HFF-Myc (cell line): ENCODE results near the gene PRLH.
A peak's percentile ranks its signal among the peaks of the same experiment; 100 is the strongest.

ENCODE experiments used
- DNase-seq: peaks from one replicate; pipeline ENCODE4 v3.0.0-alpha.2; 2011; ENCODE audit warnings: low read depth; ENCODE audit errors: extremely low read depth
- H3K4me3 ChIP-seq: replicated peaks from 2 replicates; pipeline ENCODE4 v1.5.1; 2011; ENCODE audit warnings: low read depth, mild to moderate bottlenecking, control low read depth, low read length
- TF ChIP-seq, protein P1 (sequence below): IDR thresholded peaks from 2 replicates; pipeline ENCODE4 v1.5.1; 2012; ENCODE audit warnings: mild to moderate bottlenecking, low read depth, low read length, control low read depth; ENCODE audit errors: missing control alignments

PRLH gene

GRCh38 chr2:237569041-237569440 lies 2.7 kb downstream of the PRLH start:
- no peak for DNase-seq
- TF ChIP-seq, protein P1, sequence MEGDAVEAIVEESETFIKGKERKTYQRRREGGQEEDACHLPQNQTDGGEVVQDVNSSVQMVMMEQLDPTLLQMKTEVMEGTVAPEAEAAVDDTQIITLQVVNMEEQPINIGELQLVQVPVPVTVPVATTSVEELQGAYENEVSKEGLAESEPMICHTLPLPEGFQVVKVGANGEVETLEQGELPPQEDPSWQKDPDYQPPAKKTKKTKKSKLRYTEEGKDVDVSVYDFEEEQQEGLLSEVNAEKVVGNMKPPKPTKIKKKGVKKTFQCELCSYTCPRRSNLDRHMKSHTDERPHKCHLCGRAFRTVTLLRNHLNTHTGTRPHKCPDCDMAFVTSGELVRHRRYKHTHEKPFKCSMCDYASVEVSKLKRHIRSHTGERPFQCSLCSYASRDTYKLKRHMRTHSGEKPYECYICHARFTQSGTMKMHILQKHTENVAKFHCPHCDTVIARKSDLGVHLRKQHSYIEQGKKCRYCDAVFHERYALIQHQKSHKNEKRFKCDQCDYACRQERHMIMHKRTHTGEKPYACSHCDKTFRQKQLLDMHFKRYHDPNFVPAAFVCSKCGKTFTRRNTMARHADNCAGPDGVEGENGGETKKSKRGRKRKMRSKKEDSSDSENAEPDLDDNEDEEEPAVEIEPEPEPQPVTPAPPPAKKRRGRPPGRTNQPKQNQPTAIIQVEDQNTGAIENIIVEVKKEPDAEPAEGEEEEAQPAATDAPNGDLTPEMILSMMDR, result no peak

DNA sequence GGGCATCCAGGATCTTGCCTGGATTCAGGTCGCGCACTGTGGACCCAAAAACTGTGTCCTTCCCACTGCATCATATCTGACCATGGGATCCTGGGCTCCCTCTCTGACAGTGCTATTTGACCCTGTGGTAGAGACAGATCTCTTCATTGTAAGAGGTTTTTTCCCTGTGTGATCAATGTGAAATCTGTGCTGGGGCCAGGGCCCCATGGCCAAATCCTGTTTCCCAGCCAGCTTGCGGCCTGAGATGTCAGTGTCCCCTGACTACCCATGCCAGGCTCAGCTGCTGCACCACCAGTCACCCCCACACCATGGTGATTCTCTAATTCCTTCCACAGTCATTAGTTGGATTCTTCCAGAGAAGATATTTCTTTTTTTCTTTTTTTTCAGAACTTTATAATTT lies 3.5 kb downstream of the PRLH start:
- H3K4me3 ChIP-seq, result no peak overlapping the region
- no peak for DNase-seq
- TF ChIP-seq, protein P1, result no peak

More at GRCh38 chr2:237569041-237569440, 2.7 kb downstream of the PRLH start:
- H3K4me3 ChIP-seq, result no peak overlapping the region

DNA sequence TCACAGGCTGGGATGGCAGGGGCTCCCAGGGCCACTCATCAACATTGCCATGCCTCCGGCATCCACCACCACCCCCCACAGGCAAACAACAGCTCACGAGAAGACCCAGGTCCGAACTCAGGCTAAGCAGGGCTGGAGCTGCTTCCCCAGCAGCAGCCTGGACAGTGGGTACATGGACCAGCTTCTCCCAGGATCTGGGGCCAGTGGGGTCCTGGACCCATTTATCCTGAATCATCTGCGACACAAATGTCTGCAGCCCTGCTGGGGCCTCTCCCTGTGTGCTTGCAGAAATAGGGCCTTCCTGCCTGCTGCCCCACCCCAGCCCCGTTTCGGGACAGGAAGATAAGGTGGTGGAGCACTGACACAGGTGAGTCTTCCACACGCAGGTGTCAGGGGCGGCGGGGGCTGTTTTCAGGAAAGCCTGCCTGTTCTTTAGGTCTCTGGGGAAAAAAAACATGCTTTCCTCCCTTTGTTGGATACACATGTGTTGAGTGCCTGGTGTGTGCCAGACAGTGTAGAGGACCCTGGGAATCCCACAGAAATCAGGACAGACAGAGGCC lies 4.5 kb downstream of the PRLH start:
- no peak for DNase-seq
- H3K4me3 ChIP-seq, result no peak overlapping the region
- TF ChIP-seq, protein P1, result no peak

DNA sequence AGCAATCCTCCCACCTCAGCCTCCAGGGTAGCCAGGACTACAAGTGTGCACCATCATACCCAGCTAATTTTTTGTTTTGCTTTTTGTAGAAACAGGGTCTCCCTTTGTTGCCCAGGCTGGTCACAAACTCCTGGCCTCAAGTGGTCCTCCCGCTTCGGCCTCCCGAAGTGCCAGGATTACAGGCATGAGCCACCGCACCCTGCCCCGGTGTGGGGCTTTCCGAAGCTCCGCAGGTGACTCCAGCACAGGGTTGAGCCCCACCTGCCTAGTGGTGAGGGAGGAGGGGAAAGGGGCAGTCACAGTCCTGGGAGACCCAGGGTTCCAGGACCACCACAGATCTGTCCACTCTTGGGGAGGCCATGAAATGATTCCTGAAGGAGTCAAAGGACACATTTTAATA lies 5.2 kb downstream of the PRLH start:
- no peak for DNase-seq

DNA sequence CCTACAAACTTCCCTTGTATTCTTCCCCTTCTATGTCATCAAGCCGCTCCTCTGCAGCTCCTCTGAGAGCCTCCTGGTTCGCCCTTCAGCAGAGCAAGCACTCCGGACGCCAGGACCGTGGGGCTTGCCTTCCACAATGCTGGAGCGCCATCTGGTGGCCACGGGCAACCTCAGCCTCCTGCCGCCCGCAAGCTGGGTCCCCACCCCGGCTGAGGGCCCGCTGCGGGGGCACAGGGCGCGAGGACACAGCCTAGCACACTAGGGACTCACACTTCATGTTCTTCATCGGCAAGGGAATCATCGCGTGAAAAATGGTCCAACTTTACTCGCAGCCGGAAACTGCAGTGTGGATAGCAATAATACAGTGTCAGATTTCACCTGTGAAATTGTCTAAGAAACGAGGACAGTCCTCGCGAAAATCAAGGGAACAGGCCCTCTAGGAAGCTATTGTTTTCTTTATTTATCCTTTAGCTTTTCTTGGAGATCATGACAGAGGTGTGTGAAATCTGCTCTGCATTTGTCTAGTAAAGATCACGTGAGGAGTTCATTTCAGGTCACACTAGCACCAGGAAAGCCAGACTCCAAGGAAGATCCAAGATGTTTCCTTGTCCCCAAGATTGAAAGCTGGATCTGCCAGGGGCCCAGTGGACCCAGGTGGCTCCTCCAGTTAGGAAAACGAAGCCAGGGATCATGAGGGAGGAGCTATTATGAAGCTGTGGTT lies 5.8 kb downstream of the PRLH start:
- DNase-seq, result peak; percentile 70
- no peak overlapping the region for H3K4me3 ChIP-seq
- TF ChIP-seq, protein P1, result peak; percentile 98

More for the DNA sequence above, 5.2 kb downstream of the PRLH start:
- H3K4me3 ChIP-seq, result no peak overlapping the region
- TF ChIP-seq, protein P1, result no peak

DNA sequence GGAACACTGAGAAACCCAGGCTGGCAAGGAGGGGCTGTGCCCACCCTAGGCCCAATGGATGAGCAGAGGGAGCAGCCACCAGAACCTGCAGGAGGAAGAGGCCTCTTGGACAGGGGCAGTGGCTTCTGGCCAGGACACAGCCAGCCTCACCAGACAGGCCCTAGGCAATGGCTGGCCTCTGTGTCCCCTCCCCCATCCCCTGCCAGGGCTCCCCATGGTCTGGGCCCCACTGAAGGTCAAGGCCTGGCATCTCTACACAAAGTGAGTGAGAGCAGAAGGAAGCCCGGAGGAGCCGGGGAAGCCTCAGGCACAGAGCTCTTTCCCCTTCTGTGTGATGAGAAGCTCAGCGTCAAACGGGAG lies 6.3 kb downstream of the PRLH start:
- no peak for DNase-seq
- TF ChIP-seq, protein P1, result no peak
- no peak overlapping the region for H3K4me3 ChIP-seq
